ENCODE measurements around the gene WFDC9.
"Not testable (repeated sequence)": the region's sequence is repeated elsewhere in the genome, so short reads cannot be mapped to it uniquely, and the experiment has no call there.

The WFDC9 gene

GRCh38 chr20:45631184-45631583, at the start of gene WFDC9:
WFDC9 (minus strand) TSS chr20:45631284; CDS start chr20:45610181, 21,103 bp downstream.
- DNase-seq, result no peak

- DNase-seq, result no peak
Measured at GRCh38 chr20:45679650-45680049, 48.6 kb upstream of the WFDC9 start.

- DNase-seq, result no peak
Measured at GRCh38 chr20:45672765-45673164, 41.7 kb upstream of the WFDC9 start.

GRCh38 chr20:45670139-45670538, 39.1 kb upstream of the WFDC9 start, which contains the start of gene WFDC11:
WFDC11 (minus strand) TSS chr20:45670239; CDS start chr20:45650600, 19,639 bp downstream.
- DNase-seq, result no peak

- not testable (repeated sequence) for DNase-seq
Measured at GRCh38 chr20:45657038-45657437, 26.0 kb upstream of the WFDC9 start.

- DNase-seq, result not testable (repeated sequence)
Measured at GRCh38 chr20:45651726-45652125, 20.6 kb upstream of the WFDC9 start.

- DNase-seq, result no peak
Measured at GRCh38 chr20:45649312-45649863, 18.3 kb upstream of the WFDC9 start.

GRCh38 chr20:45647441-45648050, 16.5 kb upstream of the WFDC9 start:
- no peak for DNase-seq

GRCh38 chr20:45646875-45647274, 15.8 kb upstream of the WFDC9 start:
- DNase-seq, result no peak

- not testable (repeated sequence) for DNase-seq
Measured at GRCh38 chr20:45645869-45646268, 14.8 kb upstream of the WFDC9 start.

- DNase-seq, result not testable (repeated sequence)
Measured at GRCh38 chr20:45641076-45641475, 10.0 kb upstream of the WFDC9 start.

GRCh38 chr20:45639687-45640086, 8.6 kb upstream of the WFDC9 start:
- DNase-seq, result no peak

- no peak for DNase-seq
Measured at GRCh38 chr20:45636513-45636912, 5.4 kb upstream of the WFDC9 start.

- DNase-seq, result no peak
Measured at GRCh38 chr20:45630371-45630770, 713 bp downstream of the WFDC9 start.

GRCh38 chr20:45629496-45630100, 1.5 kb downstream of the WFDC9 start, which contains the start of gene WFDC10A:
WFDC10A (plus strand) TSS chr20:45629739; CDS start chr20:45629814, 75 bp downstream.
- DNase-seq, result peak; percentile 2 to 3

- no peak for DNase-seq
Measured at GRCh38 chr20:45626540-45626939, 4.5 kb downstream of the WFDC9 start.

GRCh38 chr20:45621593-45621992, 9.5 kb downstream of the WFDC9 start:
- DNase-seq, result no peak

- no peak for DNase-seq
Measured at GRCh38 chr20:45617591-45617990, 13.5 kb downstream of the WFDC9 start.

- DNase-seq, result no peak
Measured at GRCh38 chr20:45612314-45612713, 18.8 kb downstream of the WFDC9 start.

GRCh38 chr20:45611054-45611453, 20.0 kb downstream of the WFDC9 start:
- DNase-seq, result peak; percentile 9 to 29

GRCh38 chr20:45607810-45608209, 23.3 kb downstream of the WFDC9 start:
- DNase-seq, result no peak

GRCh38 chr20:45595235-45595634, 35.8 kb downstream of the WFDC9 start:
- DNase-seq, result no peak

GRCh38 chr20:45593498-45593897, 37.6 kb downstream of the WFDC9 start:
- DNase-seq, result no peak

- no peak for DNase-seq
Measured at GRCh38 chr20:45592574-45593189, 38.4 kb downstream of the WFDC9 start.
